Measurements from ENCODE around the gene HSD3B1.

- TF ChIP-seq, protein P1, sequence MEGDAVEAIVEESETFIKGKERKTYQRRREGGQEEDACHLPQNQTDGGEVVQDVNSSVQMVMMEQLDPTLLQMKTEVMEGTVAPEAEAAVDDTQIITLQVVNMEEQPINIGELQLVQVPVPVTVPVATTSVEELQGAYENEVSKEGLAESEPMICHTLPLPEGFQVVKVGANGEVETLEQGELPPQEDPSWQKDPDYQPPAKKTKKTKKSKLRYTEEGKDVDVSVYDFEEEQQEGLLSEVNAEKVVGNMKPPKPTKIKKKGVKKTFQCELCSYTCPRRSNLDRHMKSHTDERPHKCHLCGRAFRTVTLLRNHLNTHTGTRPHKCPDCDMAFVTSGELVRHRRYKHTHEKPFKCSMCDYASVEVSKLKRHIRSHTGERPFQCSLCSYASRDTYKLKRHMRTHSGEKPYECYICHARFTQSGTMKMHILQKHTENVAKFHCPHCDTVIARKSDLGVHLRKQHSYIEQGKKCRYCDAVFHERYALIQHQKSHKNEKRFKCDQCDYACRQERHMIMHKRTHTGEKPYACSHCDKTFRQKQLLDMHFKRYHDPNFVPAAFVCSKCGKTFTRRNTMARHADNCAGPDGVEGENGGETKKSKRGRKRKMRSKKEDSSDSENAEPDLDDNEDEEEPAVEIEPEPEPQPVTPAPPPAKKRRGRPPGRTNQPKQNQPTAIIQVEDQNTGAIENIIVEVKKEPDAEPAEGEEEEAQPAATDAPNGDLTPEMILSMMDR (IDR thresholded peaks at IDR 0.05): no peak
- TF ChIP-seq POLR2A (IDR thresholded peaks at IDR 0.05): no peak
Observed at GRCh38 chr1:119542492-119542946, 35.5 kb downstream of the HSD3B1 start.

Measured in heart left ventricle (tissue), 13 donors.